OCI-LY3 (cell line): ENCODE measurements around the gene REC8.

Source experiments
- CTCF ChIP-seq: fragments of 200-600, 300-600 bp; sonication (generic); IDR thresholded peaks from 2 replicates; pipeline ENCODE4 v1.5.1; 2014; ENCODE audit warnings: antibody characterized with exemption, low read length, low read depth
- EZH2phosphoT487 ChIP-seq: fragments of 200-600 bp; shearing (Covaris generic); IDR thresholded peaks from 2 replicates; pipeline ENCODE4 v1.6.1; 2018; ENCODE audit warnings: antibody characterized with exemption, mixed run types, low read depth

- TF ChIP-seq CTCF: no peak
- TF ChIP-seq EZH2phosphoT487: no peak
Measured at GRCh38 chr14:24177041-24177825, 5.4 kb downstream of the REC8 start.
